Activated CD4-positive, alpha-beta T cell treated with anti-CD3 and anti-CD28 coated beads for 1 hour (primary cell): Measurements from ENCODE around the gene TNS1.

Experiments
- DNase-seq: peaks from one replicate; pipeline ENCODE4 v3.0.0-alpha.2; 2020

The TNS1 gene

DNA sequence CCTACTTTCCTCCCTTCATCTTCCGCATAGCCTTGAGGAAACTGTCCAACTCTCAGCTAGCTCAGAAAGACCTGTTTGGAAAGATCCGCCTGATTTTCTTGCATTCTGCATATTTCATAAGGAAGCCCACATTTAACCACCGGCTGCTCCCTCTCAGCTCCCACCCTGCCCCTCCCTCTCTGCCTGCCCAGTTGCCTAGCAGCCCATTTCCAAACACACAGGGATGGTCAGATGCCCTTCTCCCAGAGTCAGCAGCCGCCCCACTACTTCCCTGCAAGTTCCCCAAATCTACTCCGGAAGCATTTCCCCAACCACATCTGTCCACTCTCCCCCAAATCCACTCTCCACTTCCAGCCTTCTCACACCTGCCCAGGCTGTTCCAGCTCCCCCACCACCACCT lies 96.0 kb downstream of the TNS1 start:
- DNase-seq, result no peak

DNA sequence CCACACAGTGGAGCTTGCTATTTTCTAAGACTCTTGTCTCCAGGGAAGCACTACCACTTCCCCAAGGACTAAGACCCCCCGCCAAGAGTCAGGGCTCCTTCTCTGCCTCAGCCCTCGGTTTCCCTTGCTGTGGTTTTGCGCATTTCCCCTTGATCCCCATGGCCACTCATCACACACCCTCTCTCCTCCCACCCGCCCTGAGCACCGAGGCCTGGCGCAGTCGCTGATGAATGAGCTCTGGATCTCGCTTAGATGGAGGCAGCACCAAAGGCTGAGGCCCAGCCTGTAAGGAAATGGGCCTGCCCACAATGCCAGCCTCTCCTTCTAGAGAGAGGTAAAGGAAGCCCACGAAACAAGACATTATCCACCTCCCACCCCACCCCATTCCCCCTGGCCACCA lies 96.9 kb downstream of the TNS1 start:
- DNase-seq, result no peak

DNA sequence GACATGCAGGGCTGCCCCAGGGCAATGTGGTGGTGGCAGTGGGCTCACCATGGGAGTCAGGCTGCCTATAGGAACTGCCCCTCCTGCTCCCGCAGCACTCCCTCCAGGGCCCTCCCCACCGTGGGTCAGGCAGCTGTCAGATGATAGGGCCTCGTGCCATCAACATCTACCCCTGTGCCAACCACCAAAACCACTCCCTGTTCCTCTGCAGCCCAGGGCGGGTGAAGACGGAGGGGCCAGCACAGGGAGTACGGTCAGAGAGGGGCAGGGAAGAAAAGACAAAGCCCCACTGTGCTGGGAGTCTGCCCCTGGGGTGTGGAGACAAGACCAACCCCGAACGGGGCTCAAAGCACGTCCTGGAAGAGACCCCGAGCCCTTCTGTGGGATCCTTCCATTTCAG lies 97.4 kb downstream of the TNS1 start:
- DNase-seq, result no peak

GRCh38 chr2:217904614-217904965 lies 98.2 kb downstream of the TNS1 start:
- DNase-seq, result no peak

- DNase-seq, result no peak
These were observed 98.8 kb downstream of the TNS1 start for GRCh38 chr2:217903859-217904613.

GRCh38 chr2:217903142-217903858 lies 99.5 kb downstream of the TNS1 start:
- DNase-seq, result no peak

GRCh38 chr2:217902379-217903141 lies 100.2 kb downstream of the TNS1 start:
- DNase-seq, result no peak

DNA sequence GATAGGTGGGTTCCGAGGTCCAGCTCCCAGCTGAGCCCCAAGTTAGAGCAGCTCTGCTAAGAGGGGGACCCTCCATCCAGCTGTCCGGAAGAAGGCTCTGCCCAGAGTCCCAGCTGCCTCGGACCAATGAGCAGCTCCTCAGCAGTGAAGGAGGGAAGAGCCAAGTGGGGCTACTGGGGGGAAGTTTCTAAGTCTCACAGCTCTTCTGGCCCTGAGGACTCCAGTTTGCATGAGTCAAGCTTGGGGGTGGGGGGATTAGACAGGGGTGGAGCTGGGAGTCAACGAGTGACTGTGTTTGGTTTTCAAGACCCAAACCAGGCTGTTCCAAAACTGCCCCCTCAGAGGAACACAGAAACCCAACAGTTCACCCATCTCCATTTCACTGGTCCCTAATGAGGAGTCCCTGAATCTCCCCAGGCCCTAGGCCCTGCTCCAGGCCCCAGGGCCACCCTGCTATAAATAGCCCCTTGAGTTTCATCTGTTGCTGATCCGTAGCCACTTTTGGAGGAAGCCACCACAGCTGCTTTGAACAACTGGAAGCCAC lies 100.9 kb downstream of the TNS1 start:
- DNase-seq, result no peak

DNA sequence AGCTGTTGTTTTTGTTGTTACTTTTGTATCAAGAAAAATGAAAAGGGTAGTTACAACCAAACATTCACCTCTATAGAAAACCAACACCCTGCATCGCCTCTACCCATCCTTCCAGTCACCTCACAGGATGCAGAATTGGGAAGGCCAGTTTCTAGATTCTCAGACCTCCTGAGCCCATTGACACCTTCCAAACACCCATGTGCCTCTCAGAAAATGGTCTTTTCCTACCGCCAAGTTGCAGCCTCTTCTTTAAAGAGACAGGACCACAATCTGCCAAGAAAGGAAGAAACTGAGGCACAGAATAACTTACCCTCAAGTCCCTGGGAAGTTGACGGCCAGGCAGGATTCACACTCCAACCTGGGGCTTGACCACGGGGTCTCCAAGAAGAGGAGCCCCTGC lies 101.4 kb downstream of the TNS1 start:
- DNase-seq, result no peak

- DNase-seq, result no peak
These were observed 101.9 kb downstream of the TNS1 start for GRCh38 chr2:217900780-217901360.

- DNase-seq, result no peak
These were observed 102.6 kb downstream of the TNS1 start for GRCh38 chr2:217900010-217900779.

DNA sequence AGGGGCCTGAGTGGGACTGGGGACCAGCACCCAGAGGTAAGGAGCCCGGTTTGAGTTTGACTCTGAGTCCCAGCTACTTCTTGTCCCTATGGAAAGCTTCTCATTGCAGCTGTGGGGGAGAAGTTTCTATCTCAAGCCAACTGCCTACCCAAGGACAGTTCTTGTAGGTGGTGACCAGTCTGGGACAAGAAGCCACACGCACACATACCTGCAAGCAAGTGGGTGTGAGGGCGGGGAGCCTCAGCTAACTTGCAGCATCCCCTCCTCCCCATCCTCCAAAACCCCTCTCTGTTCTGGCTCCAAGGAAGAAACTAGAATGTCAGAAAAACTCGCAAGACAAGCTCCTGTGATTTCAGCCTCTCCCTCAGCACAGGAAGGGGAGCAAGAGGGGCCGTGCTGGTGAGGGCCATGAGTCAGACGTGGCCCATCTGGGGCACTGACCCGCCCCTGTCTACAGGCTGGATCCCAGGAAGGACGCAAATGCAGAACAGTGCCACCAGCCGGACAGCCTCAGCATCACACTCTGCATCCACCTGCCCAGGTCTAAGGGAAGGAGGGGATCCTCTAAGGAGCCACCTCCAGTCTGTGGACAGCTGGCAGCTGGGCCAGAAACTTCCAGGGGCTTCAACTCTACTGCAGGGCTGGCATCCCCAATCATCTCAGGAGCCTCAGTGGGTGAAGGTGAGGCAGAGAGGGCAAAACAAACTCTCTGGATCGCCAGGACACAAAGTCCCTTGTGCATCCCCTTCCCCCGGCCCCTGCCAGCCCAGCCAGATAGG lies 103.4 kb downstream of the TNS1 start:
- no peak for DNase-seq

DNA sequence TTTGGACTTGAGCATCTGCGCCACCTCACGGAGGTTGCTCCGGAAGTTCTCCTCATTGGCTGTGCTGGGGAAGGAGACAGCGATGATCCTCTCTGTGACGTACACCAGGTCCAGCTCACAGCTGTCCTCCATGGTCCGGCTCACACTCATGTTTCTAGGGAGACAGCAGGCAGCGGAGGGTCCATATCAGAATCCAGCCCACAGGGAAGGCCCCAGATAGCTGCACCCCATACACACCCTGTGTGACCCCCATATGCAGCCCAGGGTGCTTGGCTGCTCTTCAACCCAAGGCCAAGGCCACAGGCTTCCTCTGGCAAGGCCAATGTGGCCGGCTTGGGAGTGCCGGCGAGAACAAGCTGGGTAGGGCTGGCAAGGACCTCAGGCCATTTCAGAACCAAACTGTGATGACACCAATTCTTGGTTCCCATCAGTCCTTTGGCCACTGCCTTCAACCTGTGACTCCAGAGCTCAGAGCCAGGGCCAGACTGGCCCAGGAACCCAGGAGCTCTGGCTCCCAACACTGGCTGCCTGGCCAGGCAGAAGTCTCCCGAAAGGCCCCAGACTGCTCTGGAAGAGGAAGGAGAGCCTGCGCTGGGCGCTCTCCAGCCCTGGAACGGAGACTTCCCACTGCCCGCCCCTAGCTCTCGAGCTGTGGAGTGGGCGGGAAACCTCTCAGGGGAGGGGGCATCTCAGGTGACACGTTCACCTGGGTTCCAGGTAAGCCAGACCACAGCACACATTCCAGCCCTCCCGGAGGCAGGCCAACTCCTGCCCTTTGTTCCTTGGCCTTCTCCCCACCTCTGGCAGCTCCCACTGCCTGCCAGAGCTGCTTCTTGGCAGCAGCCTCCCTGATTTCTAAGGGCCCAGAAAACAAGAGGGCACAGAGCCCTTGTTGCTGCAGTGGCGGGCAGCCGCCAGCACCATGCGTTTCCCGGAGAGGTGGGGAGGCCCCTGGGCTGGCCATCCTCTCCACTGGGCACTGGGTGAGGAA lies 104.7 kb downstream of the TNS1 start:
- no peak for DNase-seq

DNA sequence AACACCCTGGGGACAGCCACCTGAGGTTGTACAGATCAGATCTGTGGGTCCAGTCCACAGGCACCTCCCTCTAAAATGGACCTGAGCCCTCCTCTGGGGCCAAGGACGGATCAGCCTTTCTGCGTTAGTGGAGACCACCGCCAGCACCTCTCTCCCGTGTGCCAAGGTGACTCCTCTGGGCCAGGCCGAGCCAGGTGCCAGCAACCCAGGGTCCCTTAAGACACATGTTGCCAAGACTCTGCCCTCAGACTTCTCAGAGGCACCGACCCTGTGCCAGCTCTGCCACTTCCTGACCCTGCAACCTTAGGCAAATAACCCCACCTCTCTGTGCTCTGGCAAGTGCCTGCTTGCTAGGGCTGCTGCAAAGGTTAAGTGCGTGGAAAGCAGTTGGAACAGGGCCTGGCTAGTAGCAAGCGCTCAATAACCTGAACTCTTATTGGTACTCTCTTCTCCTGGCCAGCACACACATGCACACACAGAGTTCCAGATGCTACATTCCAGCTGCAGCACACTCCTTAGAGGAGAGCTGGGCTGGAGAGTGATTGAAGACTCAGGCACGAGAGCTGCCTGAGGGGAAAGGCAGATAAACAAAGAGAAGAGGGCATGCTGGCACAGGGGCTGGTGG lies 105.6 kb downstream of the TNS1 start:
- DNase-seq, result no peak

- DNase-seq, result no peak
These were observed 107.6 kb downstream of the TNS1 start for GRCh38 chr2:217895070-217895635.

DNA sequence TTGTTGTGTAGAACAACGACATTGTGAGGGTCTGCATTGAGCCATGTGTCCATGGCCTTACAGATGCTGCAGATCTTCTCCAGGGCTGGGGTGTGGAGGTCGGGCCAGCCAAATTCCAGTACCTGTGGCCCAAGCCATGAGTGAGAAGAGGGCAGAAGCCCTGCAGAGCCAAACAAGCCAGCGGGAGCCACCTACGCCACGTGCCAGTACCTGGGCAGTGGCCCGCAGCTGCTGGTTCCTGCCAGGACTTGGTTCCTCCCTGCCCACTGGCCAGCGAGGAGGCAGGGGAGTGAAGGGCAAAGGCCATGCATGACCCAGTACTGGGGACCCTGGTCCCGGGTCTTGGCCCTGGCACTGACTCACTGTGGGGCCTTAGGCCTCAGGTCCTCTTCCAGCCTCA lies 109.4 kb downstream of the TNS1 start:
- DNase-seq, result no peak

DNA sequence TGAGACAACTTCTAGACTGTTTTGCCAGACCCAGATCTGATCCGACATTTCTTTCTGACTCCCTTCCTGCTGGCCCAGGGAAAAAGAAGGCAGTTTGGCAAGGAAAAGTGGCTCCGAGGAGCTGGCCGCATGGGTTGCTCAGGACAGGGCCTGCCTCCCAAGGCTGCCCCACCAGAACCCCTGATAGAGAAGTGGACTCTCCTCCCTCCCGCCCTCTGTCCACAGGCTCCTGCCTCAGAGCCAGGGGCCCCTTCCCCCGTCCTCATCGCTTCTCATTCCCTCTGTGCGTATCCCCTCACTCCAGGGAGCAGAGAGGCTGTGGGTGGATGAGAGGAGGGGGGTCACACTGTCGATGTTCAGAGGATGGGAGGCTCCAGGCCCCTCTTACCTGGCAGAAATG lies 110.2 kb downstream of the TNS1 start:
- no peak for DNase-seq

- no peak for DNase-seq
These were observed 112.3 kb downstream of the TNS1 start for GRCh38 chr2:217890445-217890844.

GRCh38 chr2:217889656-217890055 lies 113.1 kb downstream of the TNS1 start:
- no peak for DNase-seq
